ENCODE data around the gene DNAJB1.

The DNAJB1 gene

DNA sequence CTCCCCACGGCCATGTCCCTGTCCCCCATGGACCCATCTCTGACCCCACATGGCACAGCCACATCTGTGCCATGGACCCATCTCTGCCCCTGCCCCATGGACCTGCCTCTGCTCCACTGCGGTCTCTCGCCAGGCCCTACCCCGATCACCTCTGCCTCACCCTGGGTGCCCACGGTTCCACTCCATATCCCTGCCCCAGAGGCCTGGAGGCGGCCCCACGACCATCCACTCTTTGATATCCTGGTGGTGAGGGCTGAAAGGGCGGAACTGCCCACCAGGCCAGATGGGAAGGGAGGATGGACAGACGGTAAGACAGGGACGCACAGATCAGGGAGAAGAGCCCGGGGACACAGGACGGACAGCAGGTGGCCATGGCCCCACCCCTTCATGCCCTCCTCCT, 43.4 kb downstream of the DNAJB1 start:
- DNase-seq (ENCODE audit: low read depth in 2 of 3, low spot score in 1 of 3) = no peak

GRCh38 chr19:14473978-14474578, 44.1 kb downstream of the DNAJB1 start:
- no peak for DNase-seq (ENCODE audit: low read depth in 2 of 3, low spot score in 1 of 3)

GRCh38 chr19:14473073-14473977, 44.9 kb downstream of the DNAJB1 start:
- no peak for DNase-seq (ENCODE audit: low read depth in 2 of 3, low spot score in 1 of 3)

- DNase-seq (ENCODE audit: low read depth in 2 of 3, low spot score in 1 of 3) = peak; percentile 71 to 93 (median 79)
Observed at GRCh38 chr19:14472202-14472938, 45.8 kb downstream of the DNAJB1 start.

- DNase-seq (ENCODE audit: low read depth in 2 of 3, low spot score in 1 of 3) = no peak
Observed at GRCh38 chr19:14471436-14472187, 46.6 kb downstream of the DNAJB1 start.

- no peak for DNase-seq (ENCODE audit: low read depth in 2 of 3, low spot score in 1 of 3)
Observed at GRCh38 chr19:14470031-14470876, 47.9 kb downstream of the DNAJB1 start.

DNA sequence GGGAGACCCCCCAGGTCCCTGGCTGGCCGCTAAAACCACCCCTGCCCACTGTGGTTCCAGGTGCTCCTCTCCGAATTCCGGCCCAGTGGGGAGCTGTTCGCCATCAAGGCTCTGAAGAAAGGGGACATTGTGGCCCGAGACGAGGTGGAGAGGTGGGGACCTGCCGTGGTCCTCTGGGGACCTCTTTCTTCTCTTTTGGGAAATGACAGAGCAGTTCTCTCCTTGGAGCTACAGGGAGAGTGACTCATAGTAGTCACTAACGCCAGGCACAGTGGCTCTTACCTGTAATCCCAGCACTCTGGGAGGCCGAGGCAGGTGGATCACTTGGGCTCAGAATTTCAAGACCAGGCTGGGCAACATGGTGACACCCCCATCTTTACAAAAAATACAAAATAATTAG, 50.4 kb downstream of the DNAJB1 start:
- no peak for DNase-seq (ENCODE audit: low read depth in 2 of 3, low spot score in 1 of 3)

GRCh38 chr19:14467391-14467790, 50.8 kb downstream of the DNAJB1 start:
- DNase-seq (ENCODE audit: low read depth in 2 of 3, low spot score in 1 of 3) = no peak

Measured in stimulated activated CD4-positive, alpha-beta T cell treated with anti-CD3 and anti-CD28 coated beads, Interleukin-12 subunit alpha, Interleukin-12 subunit beta, amount 100 ng/mL, for 48 hours (primary cell).